A549 treated with CpdA at 1 μM for 4 hours (cell line): ENCODE measurements around the gene CEP57L1. TPM values are rescaled to one million over a fixed set of nuclear protein-coding genes. Genes with fewer than 3 reads are reported as not detected.

ENCODE experiments used
- total RNA-seq: library from RNA; stranded (reverse); fragments of 200-300 nt; extraction: Qiagen RNA extraction; gene quantifications from 5 replicates; pipeline ENCODE4 v1.2.3, GENCODE V29; 2022; ENCODE audit warnings: low read depth

The CEP57L1 gene
- 8.3 to 10.7 TPM (median 8.5 TPM) in 5 replicates for total RNA-seq

DNA sequence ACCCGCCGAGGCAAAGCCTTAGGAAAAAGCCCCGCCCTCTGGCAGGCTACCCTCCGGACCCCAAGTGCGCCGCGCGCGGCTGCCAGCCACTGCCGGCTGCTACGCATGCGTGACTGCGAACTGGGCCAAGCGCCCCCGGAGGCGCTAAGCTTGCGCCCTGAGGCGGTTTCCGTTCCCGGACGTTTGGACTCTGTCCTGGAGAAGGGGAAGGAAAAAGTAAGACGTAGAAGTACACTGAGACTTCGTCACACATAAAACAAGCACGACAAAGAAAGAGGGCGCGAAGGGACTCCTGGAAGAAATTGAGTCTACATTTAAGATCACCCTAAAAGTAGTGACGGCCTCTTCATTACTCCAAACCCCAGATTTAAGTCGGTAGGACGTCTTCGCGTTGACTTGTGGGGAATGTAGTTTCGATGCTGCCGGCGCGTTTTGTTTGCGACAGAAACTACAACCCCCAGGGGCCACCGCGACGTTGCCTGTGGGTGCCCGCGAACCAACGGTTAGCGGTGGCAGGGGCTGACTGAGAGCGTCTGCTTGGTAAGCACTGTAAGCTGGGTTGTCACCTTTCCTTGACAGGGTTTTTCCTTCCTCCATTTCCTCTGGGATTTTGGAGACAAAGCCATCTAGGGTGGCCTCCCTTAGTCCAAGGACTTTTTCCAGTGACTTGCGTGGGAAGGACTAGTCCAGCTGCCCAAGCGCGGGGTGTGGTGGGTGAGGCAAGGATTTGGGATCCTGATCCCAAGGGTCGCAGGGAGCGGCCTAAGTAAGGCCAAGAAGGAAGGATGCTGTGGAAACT lies at the start of gene CEP57L1:
CEP57L1 (plus strand) TSS at position 472 of the 799 bp plus-strand sequence. CDS start 49,715 bp downstream, outside the sequence.

DNA sequence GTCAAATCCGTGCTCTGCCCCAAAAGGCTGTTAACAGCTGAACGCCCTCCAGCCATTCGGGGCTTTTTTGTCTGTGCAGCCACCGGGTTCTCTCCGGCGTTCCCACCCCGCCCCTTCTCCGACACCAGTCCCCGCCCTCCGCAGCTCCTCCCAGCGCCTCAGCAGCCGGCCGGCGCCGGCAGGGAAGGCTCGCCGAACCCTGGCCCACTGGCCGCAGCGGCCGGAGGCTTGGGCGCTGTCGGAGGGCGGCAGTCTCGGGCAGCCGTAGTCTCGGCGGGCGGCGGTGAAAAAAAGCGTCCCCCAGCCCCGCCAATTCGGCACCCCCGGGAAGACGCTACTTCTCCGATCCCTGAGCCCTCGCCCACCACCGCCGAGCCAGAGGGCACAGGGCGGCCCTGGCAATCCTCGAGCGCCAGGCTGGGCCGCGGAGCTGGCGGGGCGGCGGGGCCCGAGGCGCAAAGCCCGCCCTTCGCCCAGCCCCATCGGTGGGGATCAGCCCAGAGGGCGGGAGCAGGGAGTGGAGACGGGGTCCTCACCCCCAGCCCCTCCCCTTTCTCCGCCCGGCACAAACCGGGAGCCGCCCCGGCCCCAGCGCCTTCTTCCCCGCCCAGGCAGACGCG lies 781 bp upstream of the CEP57L1 start, which contains the start of gene SESN1:
SESN1 (minus strand) TSS at position 431 of the 620 bp plus-strand sequence. CDS start 773 bp downstream, outside the sequence.

Other genes starting within 250 kb of the CEP57L1 start
- gene ARMC2, start 247.1 kb upstream of the CEP57L1 start, total RNA-seq, result 1.4 to 2.3 TPM (median 1.9 TPM) in 5 replicates
- 8.7 to 9.6 TPM (median 9.0 TPM) in 5 replicates for gene SESN1, start 661 bp upstream of the CEP57L1 start, total RNA-seq